ENCODE results near the gene RASA3. TPM values are rescaled to one million over a fixed set of nuclear protein-coding genes. Genes with fewer than 3 reads are reported as not detected.

The RASA3 gene
- polyA plus RNA-seq, 1 experiment, result 31.4 TPM

- POLR2A ChIA-PET, result interaction anchor here (1.1 kb wide), 1 partner anchor 29 kb away, joined by 3 read pairs; no protein-coding TSS in a partner anchor
- CTCF ChIA-PET, result no interaction called here
Measured at GRCh38 chr13:114097893-114098688, 34.3 kb downstream of the RASA3 start.

GRCh38 chr13:114097212-114097892 is 35.1 kb downstream of the RASA3 start:
- no peaks in the 10 kb centered on the region for H3K36me3 ChIP-seq (ENCODE audit: control insufficient read depth, insufficient read depth, low read length)
- no peak overlapping the region for H3K4me3 ChIP-seq (ENCODE audit: low read depth, low read length)
- TF ChIP-seq, protein P1, sequence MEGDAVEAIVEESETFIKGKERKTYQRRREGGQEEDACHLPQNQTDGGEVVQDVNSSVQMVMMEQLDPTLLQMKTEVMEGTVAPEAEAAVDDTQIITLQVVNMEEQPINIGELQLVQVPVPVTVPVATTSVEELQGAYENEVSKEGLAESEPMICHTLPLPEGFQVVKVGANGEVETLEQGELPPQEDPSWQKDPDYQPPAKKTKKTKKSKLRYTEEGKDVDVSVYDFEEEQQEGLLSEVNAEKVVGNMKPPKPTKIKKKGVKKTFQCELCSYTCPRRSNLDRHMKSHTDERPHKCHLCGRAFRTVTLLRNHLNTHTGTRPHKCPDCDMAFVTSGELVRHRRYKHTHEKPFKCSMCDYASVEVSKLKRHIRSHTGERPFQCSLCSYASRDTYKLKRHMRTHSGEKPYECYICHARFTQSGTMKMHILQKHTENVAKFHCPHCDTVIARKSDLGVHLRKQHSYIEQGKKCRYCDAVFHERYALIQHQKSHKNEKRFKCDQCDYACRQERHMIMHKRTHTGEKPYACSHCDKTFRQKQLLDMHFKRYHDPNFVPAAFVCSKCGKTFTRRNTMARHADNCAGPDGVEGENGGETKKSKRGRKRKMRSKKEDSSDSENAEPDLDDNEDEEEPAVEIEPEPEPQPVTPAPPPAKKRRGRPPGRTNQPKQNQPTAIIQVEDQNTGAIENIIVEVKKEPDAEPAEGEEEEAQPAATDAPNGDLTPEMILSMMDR (IDR thresholded peaks at IDR 0.05; ENCODE audit: insufficient read depth, low read depth, low read length), result no peak
- no peaks in the 10 kb centered on the region for H3K27me3 ChIP-seq (ENCODE audit: control insufficient read depth, insufficient read depth, low read length)
- CTCF ChIA-PET, result no interaction called here
- POLR2A ChIA-PET, result no interaction called here
- no peak for DNase-seq (ENCODE audit: low read depth)

More at GRCh38 chr13:114097893-114098688, 34.3 kb downstream of the RASA3 start:
- no peaks in the 10 kb centered on the region; the same call in 1 of the 2 replicates for H3K36me3 ChIP-seq (ENCODE audit: control insufficient read depth, insufficient read depth, low read length)
- no peak for DNase-seq (ENCODE audit: low read depth)
- TF ChIP-seq, protein P1 (IDR thresholded peaks at IDR 0.05; ENCODE audit: insufficient read depth, low read depth, low read length), result no peak
- no peaks in the 10 kb centered on the region for H3K27me3 ChIP-seq (ENCODE audit: control insufficient read depth, insufficient read depth, low read length)
- H3K4me3 ChIP-seq (ENCODE audit: low read depth, low read length), result no peak overlapping the region

GRCh38 chr13:114096811-114097211 is 35.6 kb downstream of the RASA3 start:
- Histone ChIP-seq H3K27me3 (ENCODE audit: control insufficient read depth, insufficient read depth, low read length) (no peaks in the 10 kb centered on the region), H3K36me3 (ENCODE audit: control insufficient read depth, insufficient read depth, low read length) (no peaks in the 10 kb centered on the region), H3K4me3 (ENCODE audit: low read depth, low read length) (no peak overlapping the region)
- no peak for DNase-seq (ENCODE audit: low read depth)
- TF ChIP-seq, protein P1 (IDR thresholded peaks at IDR 0.05; ENCODE audit: insufficient read depth, low read depth, low read length), result no peak
- CTCF ChIA-PET, result no interaction called here
- POLR2A ChIA-PET, result no interaction called here

- Histone ChIP-seq H3K36me3 (ENCODE audit: control insufficient read depth, insufficient read depth, low read length) (no peaks in the 10 kb centered on the region), H3K27me3 (ENCODE audit: control insufficient read depth, insufficient read depth, low read length) (no peaks in the 10 kb centered on the region), H3K4me3 (ENCODE audit: low read depth, low read length) (no peak overlapping the region)
- TF ChIP-seq, protein P1 (IDR thresholded peaks at IDR 0.05; ENCODE audit: insufficient read depth, low read depth, low read length), result no peak
- CTCF ChIA-PET, result no interaction called here
- POLR2A ChIA-PET, result no interaction called here
- no peak for DNase-seq (ENCODE audit: low read depth)
Measured at GRCh38 chr13:114096031-114096485, 36.4 kb downstream of the RASA3 start.

GRCh38 chr13:114095486-114095885 is 36.9 kb downstream of the RASA3 start:
- H3K36me3 ChIP-seq (ENCODE audit: control insufficient read depth, insufficient read depth, low read length), result no peaks in the 10 kb centered on the region
- TF ChIP-seq, protein P1 (IDR thresholded peaks at IDR 0.05; ENCODE audit: insufficient read depth, low read depth, low read length), result no peak
- ChIA-PET CTCF (interaction anchor here (0.6 kb wide), 1 partner anchor 32 kb away, joined by 3 read pairs; no protein-coding TSS in a partner anchor), POLR2A (no interaction called here)
- H3K4me3 ChIP-seq (ENCODE audit: low read depth, low read length), result no peak overlapping the region
- DNase-seq (ENCODE audit: low read depth), result no peak
- H3K27me3 ChIP-seq (ENCODE audit: control insufficient read depth, insufficient read depth, low read length), result no peaks in the 10 kb centered on the region

All from BJ (cell line).